ENCODE results near the gene ADK. TPM values are rescaled to one million over a fixed set of nuclear protein-coding genes. Genes with fewer than 3 reads are reported as not detected.

ADK gene
- total RNA-seq, 3 donors from 2014 or later: 27.2 to 50.8 (median 40.0) TPM

- H3K27me3 ChIP-seq: no peaks in the 10 kb centered on the region
- intact Hi-C loops (cut with DNase I; ENCODE audit: low total_unique reads): no loop called here
- no peak for DNase-seq (ENCODE audit: low spot score in 2 of 2)
- H3K4me3 ChIP-seq: no peak overlapping the region
- H3K36me3 ChIP-seq: no peaks in the 10 kb centered on the region
- no peaks in the 10 kb centered on the region for H3K4me1 ChIP-seq
- no peak overlapping the region for H3K27ac ChIP-seq
- H3K9me3 ChIP-seq: peaks cover 0 to 3% of the 10 kb centered on the region in 2 donors
- TF ChIP-seq POLR2A (IDR thresholded peaks at IDR 0.05): no peak
- TF ChIP-seq POLR2AphosphoS5 (IDR thresholded peaks at IDR 0.05): no peak
- no peak for TF ChIP-seq CTCF (IDR thresholded peaks at IDR 0.05)
Observed at GRCh38 chr10:74483356-74483755, 332.3 kb downstream of the ADK start.

DNA sequence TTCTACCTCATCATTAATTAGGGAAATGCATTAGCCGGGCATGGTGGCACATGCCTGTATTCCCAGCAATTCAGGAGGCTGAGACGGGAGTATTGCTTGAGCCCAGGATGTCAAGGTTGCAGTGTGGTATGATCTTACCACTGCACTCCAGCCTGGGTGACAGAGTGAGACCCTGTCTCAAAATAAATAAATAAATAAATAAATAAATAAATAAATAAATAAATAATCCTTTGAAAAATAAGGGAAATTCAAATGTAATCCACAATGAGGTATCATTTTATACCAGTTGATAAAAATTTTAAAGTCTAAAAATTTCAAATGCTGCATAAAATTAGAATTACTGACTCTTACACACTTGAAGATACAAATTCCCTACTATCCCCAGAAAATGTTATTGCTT, 334.3 kb downstream of the ADK start:
- no peak overlapping the region for H3K4me3 ChIP-seq
- no peak for DNase-seq (ENCODE audit: low spot score in 2 of 2)
- no peaks in the 10 kb centered on the region for H3K36me3 ChIP-seq
- no peak overlapping the region for H3K27ac ChIP-seq
- intact Hi-C loops (cut with DNase I; ENCODE audit: low total_unique reads): no loop called here
- peaks cover 0 to 3% of the 10 kb centered on the region in 2 donors for H3K9me3 ChIP-seq
- no peaks in the 10 kb centered on the region for H3K27me3 ChIP-seq
- no peaks in the 10 kb centered on the region for H3K4me1 ChIP-seq
- no peak for TF ChIP-seq POLR2A (IDR thresholded peaks at IDR 0.05)
- no peak for TF ChIP-seq CTCF (IDR thresholded peaks at IDR 0.05)
- TF ChIP-seq POLR2AphosphoS5 (IDR thresholded peaks at IDR 0.05): no peak

DNA sequence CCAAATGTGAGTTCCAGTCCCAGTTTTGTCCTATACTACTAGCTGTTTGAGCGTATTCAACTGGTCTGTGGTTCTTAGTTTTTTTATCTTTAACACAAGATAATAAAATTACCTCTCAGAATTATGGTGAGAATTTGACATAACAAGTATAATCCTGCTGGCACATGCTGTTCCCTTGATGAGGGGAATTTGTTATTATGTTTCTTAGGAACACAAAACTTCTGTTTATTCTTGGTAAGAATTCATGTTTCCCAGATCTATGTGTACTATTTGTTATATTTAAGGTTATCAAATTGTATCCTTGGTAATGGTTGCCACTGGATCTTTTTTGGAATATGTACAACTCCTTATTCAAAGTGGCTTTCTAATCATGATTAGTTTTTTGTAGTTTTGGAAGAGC, 335.6 kb downstream of the ADK start:
- Histone ChIP-seq H3K27ac (no peak overlapping the region), H3K36me3 (no peaks in the 10 kb centered on the region), H3K4me3 (no peak overlapping the region), H3K27me3 (no peaks in the 10 kb centered on the region), H3K4me1 (no peaks in the 10 kb centered on the region), H3K9me3 (peaks cover 0 to 3% of the 10 kb centered on the region in 2 donors)
- TF ChIP-seq POLR2AphosphoS5 (IDR thresholded peaks at IDR 0.05): no peak
- no peak for TF ChIP-seq POLR2A (IDR thresholded peaks at IDR 0.05)
- TF ChIP-seq CTCF (IDR thresholded peaks at IDR 0.05): no peak
- no peak for DNase-seq (ENCODE audit: low spot score in 2 of 2)
- intact Hi-C loops (cut with DNase I; ENCODE audit: low total_unique reads): no loop called here

DNA sequence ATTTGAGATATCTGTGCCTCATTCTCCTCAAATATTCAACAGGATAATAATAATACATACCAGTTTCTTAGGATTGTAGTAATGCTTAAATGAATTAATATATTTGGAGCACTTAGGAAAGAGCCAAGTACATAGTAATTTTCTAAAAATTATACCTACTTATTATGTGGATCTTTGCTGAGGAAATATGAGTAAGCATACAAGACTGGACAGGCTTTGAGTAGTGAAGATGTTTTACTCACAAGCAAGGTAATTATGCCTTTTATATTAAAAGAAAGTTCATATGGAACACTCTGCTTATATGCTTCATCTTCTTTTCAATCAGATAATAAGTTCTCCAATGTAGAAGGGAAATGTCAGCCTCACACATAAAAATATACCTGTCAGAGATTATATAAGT, 337.9 kb downstream of the ADK start:
- TF ChIP-seq POLR2AphosphoS5 (IDR thresholded peaks at IDR 0.05) (no peak), POLR2A (IDR thresholded peaks at IDR 0.05) (no peak), CTCF (IDR thresholded peaks at IDR 0.05) (no peak)
- Histone ChIP-seq H3K9me3 (no peaks in the 10 kb centered on the region), H3K36me3 (peaks cover 3% of the 10 kb centered on the region), H3K27me3 (no peaks in the 10 kb centered on the region), H3K4me3 (no peak overlapping the region), H3K27ac (no peak overlapping the region), H3K4me1 (no peaks in the 10 kb centered on the region)
- intact Hi-C loops (cut with DNase I; ENCODE audit: low total_unique reads): no loop called here
- DNase-seq (ENCODE audit: low spot score in 2 of 2): no peak

DNA sequence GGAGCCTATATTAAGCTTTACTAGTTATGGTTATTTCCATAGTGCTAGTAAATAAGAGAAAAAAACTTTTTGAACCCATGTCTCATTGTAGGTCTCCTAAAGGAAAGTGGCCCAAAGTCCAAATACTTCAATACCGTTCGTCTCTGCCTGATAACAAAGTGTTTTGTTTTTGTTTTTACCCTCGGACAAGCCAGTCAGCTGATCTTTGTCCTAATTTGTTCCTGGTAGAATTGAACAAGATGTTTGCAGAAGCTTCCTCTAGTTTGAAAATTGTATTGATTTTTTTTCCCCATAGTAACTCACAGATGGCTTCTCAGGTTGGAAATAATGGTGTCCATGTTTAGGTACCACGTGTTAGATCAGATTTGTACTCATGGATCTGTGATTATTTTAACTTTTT, 339.5 kb downstream of the ADK start:
- peaks cover 4% of the 10 kb centered on the region for H3K36me3 ChIP-seq
- no peaks in the 10 kb centered on the region for H3K4me1 ChIP-seq
- TF ChIP-seq CTCF (IDR thresholded peaks at IDR 0.05) (no peak), POLR2AphosphoS5 (IDR thresholded peaks at IDR 0.05) (no peak), POLR2A (IDR thresholded peaks at IDR 0.05) (no peak)
- no peak overlapping the region for H3K4me3 ChIP-seq
- no peaks in the 10 kb centered on the region for H3K27me3 ChIP-seq
- no peaks in the 10 kb centered on the region for H3K9me3 ChIP-seq
- intact Hi-C loops (cut with DNase I; ENCODE audit: low total_unique reads): no loop called here
- H3K27ac ChIP-seq: no peak overlapping the region
- DNase-seq (ENCODE audit: low spot score in 2 of 2): no peak

All from breast epithelium (tissue), 4 donors.